Sigmoid colon (tissue), 4 donors: ENCODE results near the gene NEDD9.

ENCODE experiments used
- EP300 ChIP-seq, 4 donors: sonication (generic); formaldehyde crosslinking; IDR thresholded peaks; one replicate each; pipeline ENCODE4 v1.6.1; 2017; ENCODE audit warnings: antibody characterized with exemption in 4 of 4
- POLR2A ChIP-seq, 2 donors: fragments of 450-650 bp; IDR thresholded peaks; one replicate each; pipeline ENCODE4 v1.6.1; 2016; ENCODE audit warnings: antibody characterized with exemption in 2 of 2, mild to moderate bottlenecking in 2 of 2, moderate library complexity in 2 of 2
- POLR2AphosphoS5 ChIP-seq, 4 donors: sonication (generic); formaldehyde crosslinking; IDR thresholded peaks; one replicate each; pipeline ENCODE4 v1.6.1; 2017; ENCODE audit warnings: antibody characterized with exemption in 4 of 4
- TF ChIP-seq, protein P1 (sequence below), 4 experiments: fragments of 450-650 bp in 3 of 4; fragments of 200-600 bp in 1 of 4; IDR thresholded peaks; one replicate each; pipeline ENCODE4 v1.5.1; 2016 to 2019; ENCODE audit warnings: antibody characterized with exemption in 4 of 4, mild to moderate bottlenecking in 3 of 4, moderate library complexity in 2 of 4

GRCh38 chr6:11193434-11193833 lies 39.0 kb downstream of the NEDD9 start:
- TF ChIP-seq POLR2A (IDR thresholded peaks at IDR 0.05) = no peak
- TF ChIP-seq, protein P1, sequence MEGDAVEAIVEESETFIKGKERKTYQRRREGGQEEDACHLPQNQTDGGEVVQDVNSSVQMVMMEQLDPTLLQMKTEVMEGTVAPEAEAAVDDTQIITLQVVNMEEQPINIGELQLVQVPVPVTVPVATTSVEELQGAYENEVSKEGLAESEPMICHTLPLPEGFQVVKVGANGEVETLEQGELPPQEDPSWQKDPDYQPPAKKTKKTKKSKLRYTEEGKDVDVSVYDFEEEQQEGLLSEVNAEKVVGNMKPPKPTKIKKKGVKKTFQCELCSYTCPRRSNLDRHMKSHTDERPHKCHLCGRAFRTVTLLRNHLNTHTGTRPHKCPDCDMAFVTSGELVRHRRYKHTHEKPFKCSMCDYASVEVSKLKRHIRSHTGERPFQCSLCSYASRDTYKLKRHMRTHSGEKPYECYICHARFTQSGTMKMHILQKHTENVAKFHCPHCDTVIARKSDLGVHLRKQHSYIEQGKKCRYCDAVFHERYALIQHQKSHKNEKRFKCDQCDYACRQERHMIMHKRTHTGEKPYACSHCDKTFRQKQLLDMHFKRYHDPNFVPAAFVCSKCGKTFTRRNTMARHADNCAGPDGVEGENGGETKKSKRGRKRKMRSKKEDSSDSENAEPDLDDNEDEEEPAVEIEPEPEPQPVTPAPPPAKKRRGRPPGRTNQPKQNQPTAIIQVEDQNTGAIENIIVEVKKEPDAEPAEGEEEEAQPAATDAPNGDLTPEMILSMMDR (IDR thresholded peaks at IDR 0.05) = no peak
- TF ChIP-seq EP300 (IDR thresholded peaks at IDR 0.05) = no peak
- TF ChIP-seq POLR2AphosphoS5 (IDR thresholded peaks at IDR 0.05) = no peak
